HEK293 (cell line): ENCODE data around the gene GNAS.
"Not testable (repeated sequence)": the region's sequence is repeated elsewhere in the genome, so short reads cannot be mapped to it uniquely, and the experiment has no call there.

Source experiments
- CTCF ChIA-PET: fragments of 350-600 bp; formaldehyde crosslinking; extraction: SDS; loops from one replicate; lab custom pipeline; 2021; ENCODE audit warnings: antibody characterized with exemption; lab: Yijun Ruan, JAX
- POLR2A ChIA-PET: fragments of 300-600 bp; formaldehyde crosslinking; extraction: SDS; loops from one replicate; lab custom pipeline; 2020; ENCODE audit warnings: antibody characterized with exemption, inconsistent platforms; lab: Yijun Ruan, JAX
- H3K27ac ChIP-seq: fragments of 200-500 bp; sonication (Bioruptor generic); 2 replicates; pipeline ENCODE4 v1.5.1; 2014; ENCODE audit warnings: low read depth, low read length, control low read depth, inconsistent platforms; ENCODE audit errors: extremely low read depth
- H3K36me3 ChIP-seq, 2 experiments: fragments of 200-500 bp in 1 of 2; sonication (Bioruptor generic) in 1 of 2; 1 replicate in 1 of 2; 2 replicates in 1 of 2; pipeline ENCODE4 v1.5.1; 2014 to 2017; ENCODE audit warnings: inconsistent platforms in 2 of 2, low read length in 2 of 2; ENCODE audit not compliant: control insufficient read depth in 2 of 2, insufficient read depth in 1 of 2
- H3K4me1 ChIP-seq: fragments of 200-500 bp; sonication (Bioruptor generic); 2 replicates; pipeline ENCODE4 v1.5.1; 2014; ENCODE audit warnings: mild to moderate bottlenecking, low read length, inconsistent platforms; ENCODE audit not compliant: control insufficient read depth, insufficient read depth
- H3K4me3 ChIP-seq: 2 replicates; pipeline ENCODE4 v1.5.1; 2011; ENCODE audit warnings: low read depth, mild to moderate bottlenecking, control low read depth, low read length, moderate library complexity
- H3K9me3 ChIP-seq: fragments of 200-500 bp; sonication (Bioruptor generic); 2 replicates; pipeline ENCODE4 v1.5.1; 2014; ENCODE audit warnings: low read depth, low read length, inconsistent platforms; ENCODE audit not compliant: control insufficient read depth, insufficient read depth
- IKZF3 ChIP-seq: fragments of 450-650 bp; IDR thresholded peaks from 2 replicates; pipeline ENCODE4 v1.5.0; 2018; ENCODE audit warnings: missing biosample characterization, mild to moderate bottlenecking, missing genetic modification characterization, moderate library complexity
- MYNN ChIP-seq: fragments of 450-650 bp; formaldehyde crosslinking; IDR thresholded peaks from 2 replicates; pipeline ENCODE4 v1.5.1; 2016; ENCODE audit warnings: missing biosample characterization, missing genetic modification characterization, borderline replicate concordance
- SCRT2 ChIP-seq: fragments of 450-650 bp; formaldehyde crosslinking; IDR thresholded peaks from 2 replicates; pipeline ENCODE4 v1.5.1; 2016; ENCODE audit warnings: missing biosample characterization, missing genetic modification characterization
- ZBTB48 ChIP-seq: fragments of 450-650 bp; formaldehyde crosslinking; IDR thresholded peaks from 2 replicates; pipeline ENCODE4 v1.5.1; 2016; ENCODE audit warnings: missing biosample characterization, missing genetic modification characterization
- ZBTB8A ChIP-seq: fragments of 450-650 bp; formaldehyde crosslinking; IDR thresholded peaks from 2 replicates; pipeline ENCODE4 v1.5.1; 2016; ENCODE audit warnings: missing biosample characterization, missing genetic modification characterization
- ZNF169 ChIP-seq: fragments of 450-650 bp; formaldehyde crosslinking; IDR thresholded peaks from 2 replicates; pipeline ENCODE4 v1.5.1; 2016; ENCODE audit warnings: missing biosample characterization, missing genetic modification characterization
- ZNF184 ChIP-seq: fragments of 450-650 bp; IDR thresholded peaks from 2 replicates; pipeline ENCODE4 v1.5.1; 2018; ENCODE audit warnings: missing biosample characterization, mild to moderate bottlenecking, missing genetic modification characterization
- ZNF214 ChIP-seq: fragments of 450-650 bp; formaldehyde crosslinking; IDR thresholded peaks from 2 replicates; pipeline ENCODE4 v1.5.1; 2017; ENCODE audit warnings: missing biosample characterization, mild to moderate bottlenecking, missing genetic modification characterization, borderline replicate concordance
- ZNF274 ChIP-seq, 2 experiments: fragments of 200-500 bp in 1 of 2; fragments of 450-650 bp in 1 of 2; sonication (Bioruptor generic) in 1 of 2; formaldehyde crosslinking in 1 of 2; IDR thresholded peaks; 2 replicates each; pipeline versions ENCODE4 v1.5.1 to v1.6.1; 2014 to 2016; ENCODE audit warnings: borderline replicate concordance in 1 of 2, inconsistent platforms in 1 of 2, low read length in 1 of 2, missing biosample characterization in 1 of 2, missing genetic modification characterization in 1 of 2
- ZNF449 ChIP-seq: fragments of 450-650 bp; formaldehyde crosslinking; IDR thresholded peaks from 2 replicates; pipeline ENCODE4 v1.5.1; 2017; ENCODE audit warnings: missing biosample characterization, mild to moderate bottlenecking, missing genetic modification characterization, moderate library complexity
- ZNF473 ChIP-seq: fragments of 450-650 bp; formaldehyde crosslinking; IDR thresholded peaks from 2 replicates; pipeline ENCODE4 v1.5.1; 2017; ENCODE audit warnings: missing biosample characterization, missing genetic modification characterization
- ZNF48 ChIP-seq: fragments of 450-650 bp; formaldehyde crosslinking; IDR thresholded peaks from 2 replicates; pipeline ENCODE4 v1.5.1; 2016; ENCODE audit warnings: missing biosample characterization, missing genetic modification characterization
- ZNF521 ChIP-seq: fragments of 450-650 bp; formaldehyde crosslinking; IDR thresholded peaks from 2 replicates; pipeline ENCODE4 v1.5.1; 2017; ENCODE audit warnings: missing biosample characterization, mild to moderate bottlenecking, missing genetic modification characterization
- ZNF530 ChIP-seq: fragments of 450-650 bp; formaldehyde crosslinking; IDR thresholded peaks from 2 replicates; pipeline ENCODE4 v1.5.1; 2016; ENCODE audit warnings: low read depth, missing biosample characterization, missing genetic modification characterization
- ZNF596 ChIP-seq: fragments of 450-650 bp; IDR thresholded peaks from 2 replicates; pipeline ENCODE4 v1.5.0; 2018; ENCODE audit warnings: missing biosample characterization, mild to moderate bottlenecking, missing genetic modification characterization, moderate library complexity
- ZNF610 ChIP-seq: fragments of 450-650 bp; formaldehyde crosslinking; IDR thresholded peaks from 2 replicates; pipeline ENCODE4 v1.5.1; 2016; ENCODE audit warnings: missing biosample characterization, missing genetic modification characterization, borderline replicate concordance
- ZNF843 ChIP-seq: fragments of 450-650 bp; formaldehyde crosslinking; IDR thresholded peaks from 2 replicates; pipeline ENCODE4 v1.5.1; 2016; ENCODE audit warnings: missing biosample characterization, missing genetic modification characterization
- ZSCAN16 ChIP-seq: fragments of 450-650 bp; formaldehyde crosslinking; IDR thresholded peaks from 2 replicates; pipeline ENCODE4 v1.5.1; 2016; ENCODE audit warnings: missing biosample characterization, missing genetic modification characterization
- ZSCAN30 ChIP-seq: fragments of 450-650 bp; IDR thresholded peaks from 2 replicates; pipeline ENCODE4 v1.5.1; 2018; ENCODE audit warnings: missing biosample characterization, mild to moderate bottlenecking, missing genetic modification characterization, moderate library complexity
- ZSCAN4 ChIP-seq: fragments of 450-650 bp; formaldehyde crosslinking; IDR thresholded peaks from 2 replicates; pipeline ENCODE4 v1.5.1; 2017; ENCODE audit warnings: missing biosample characterization, missing genetic modification characterization
- TF ChIP-seq, protein P1 (sequence below): fragments of 450-650 bp; formaldehyde crosslinking; IDR thresholded peaks from 2 replicates; pipeline ENCODE4 v1.5.1; 2016; ENCODE audit warnings: missing biosample characterization, missing genetic modification characterization
- TF ChIP-seq, protein P2 (sequence below): fragments of 450-650 bp; formaldehyde crosslinking; conservative IDR thresholded peaks from 2 replicates; pipeline ENCODE4 v1.5.1; 2016; ENCODE audit warnings: low read depth, missing biosample characterization, missing genetic modification characterization

The GNAS gene

GRCh38 chr20:58944610-58945009 lies 92.1 kb downstream of the GNAS start:
- TF ChIP-seq ZNF48 (tag by site-specific recombination) (no peak), IKZF3 (tag by site-specific recombination) (no peak), ZNF530 (tag by site-specific recombination) (no peak), ZNF274 (IDR thresholded peaks at IDR 0.05; ENCODE audit: low read length) (no peak), ZNF274 (tag by site-specific recombination; IDR thresholded peaks at IDR 0.05; ENCODE audit: borderline replicate concordance) (no peak), MYNN (tag by site-specific recombination) (no peak), SCRT2 (tag by site-specific recombination) (no peak), ZNF214 (tag by site-specific recombination) (no peak), ZNF169 (tag by site-specific recombination) (no peak), ZNF610 (no peak), ZSCAN4 (tag by site-specific recombination) (no peak), ZNF521 (tag by site-specific recombination) (no peak), ZNF843 (tag by site-specific recombination) (no peak), ZNF184 (tag by site-specific recombination) (no peak), ZSCAN16 (tag by site-specific recombination) (no peak), ZBTB48 (tag by site-specific recombination) (no peak), ZNF473 (tag by site-specific recombination) (no peak), ZNF449 (no peak), ZSCAN30 (tag by site-specific recombination) (no peak), ZBTB8A (tag by site-specific recombination) (no peak)
- TF ChIP-seq, protein P1, sequence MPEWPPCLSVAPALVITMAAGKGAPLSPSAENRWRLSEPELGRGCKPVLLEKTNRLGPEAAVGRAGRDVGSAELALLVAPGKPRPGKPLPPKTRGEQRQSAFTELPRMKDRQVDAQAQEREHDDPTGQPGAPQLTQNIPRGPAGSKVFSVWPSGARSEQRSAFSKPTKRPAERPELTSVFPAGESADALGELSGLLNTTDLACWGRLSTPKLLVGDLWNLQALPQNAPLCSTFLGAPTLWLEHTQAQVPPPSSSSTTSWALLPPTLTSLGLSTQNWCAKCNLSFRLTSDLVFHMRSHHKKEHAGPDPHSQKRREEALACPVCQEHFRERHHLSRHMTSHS (tag by site-specific recombination), result no peak
- ChIA-PET POLR2A (no interaction called here), CTCF (no interaction called here)
- Histone ChIP-seq H3K27ac (no peak overlapping the region), H3K4me3 (no peak overlapping the region), H3K4me1 (no peaks in the 10 kb centered on the region), H3K9me3 (no peaks in the 10 kb centered on the region), H3K36me3 (no peaks in the 10 kb centered on the region)

GRCh38 chr20:58945965-58946631 lies 93.6 kb downstream of the GNAS start:
- Histone ChIP-seq H3K9me3 (no peaks in the 10 kb centered on the region), H3K4me3 (no peak overlapping the region), H3K4me1 (no peaks in the 10 kb centered on the region), H3K36me3 (no peaks in the 10 kb centered on the region), H3K27ac (no peak overlapping the region)
- CTCF ChIA-PET, result no interaction called here
- POLR2A ChIA-PET, result no interaction called here
- TF ChIP-seq MYNN (tag by site-specific recombination) (no peak), ZNF596 (no peak), ZBTB48 (tag by site-specific recombination) (no peak), ZSCAN30 (tag by site-specific recombination) (no peak)
- TF ChIP-seq, protein P2, sequence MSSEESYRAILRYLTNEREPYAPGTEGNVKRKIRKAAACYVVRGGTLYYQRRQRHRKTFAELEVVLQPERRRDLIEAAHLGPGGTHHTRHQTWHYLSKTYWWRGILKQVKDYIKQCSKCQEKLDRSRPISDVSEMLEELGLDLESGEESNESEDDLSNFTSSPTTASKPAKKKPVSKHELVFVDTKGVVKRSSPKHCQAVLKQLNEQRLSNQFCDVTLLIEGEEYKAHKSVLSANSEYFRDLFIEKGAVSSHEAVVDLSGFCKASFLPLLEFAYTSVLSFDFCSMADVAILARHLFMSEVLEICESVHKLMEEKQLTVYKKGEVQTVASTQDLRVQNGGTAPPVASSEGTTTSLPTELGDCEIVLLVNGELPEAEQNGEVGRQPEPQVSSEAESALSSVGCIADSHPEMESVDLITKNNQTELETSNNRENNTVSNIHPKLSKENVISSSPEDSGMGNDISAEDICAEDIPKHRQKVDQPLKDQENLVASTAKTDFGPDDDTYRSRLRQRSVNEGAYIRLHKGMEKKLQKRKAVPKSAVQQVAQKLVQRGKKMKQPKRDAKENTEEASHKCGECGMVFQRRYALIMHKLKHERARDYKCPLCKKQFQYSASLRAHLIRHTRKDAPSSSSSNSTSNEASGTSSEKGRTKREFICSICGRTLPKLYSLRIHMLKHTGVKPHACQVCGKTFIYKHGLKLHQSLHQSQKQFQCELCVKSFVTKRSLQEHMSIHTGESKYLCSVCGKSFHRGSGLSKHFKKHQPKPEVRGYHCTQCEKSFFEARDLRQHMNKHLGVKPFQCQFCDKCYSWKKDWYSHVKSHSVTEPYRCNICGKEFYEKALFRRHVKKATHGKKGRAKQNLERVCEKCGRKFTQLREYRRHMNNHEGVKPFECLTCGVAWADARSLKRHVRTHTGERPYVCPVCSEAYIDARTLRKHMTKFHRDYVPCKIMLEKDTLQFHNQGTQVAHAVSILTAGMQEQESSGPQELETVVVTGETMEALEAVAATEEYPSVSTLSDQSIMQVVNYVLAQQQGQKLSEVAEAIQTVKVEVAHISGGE, result no peak

GRCh38 chr20:58947797-58948388 lies 95.4 kb downstream of the GNAS start:
- H3K27ac ChIP-seq, H3K4me1 ChIP-seq, H3K4me3 ChIP-seq, H3K36me3 ChIP-seq, CTCF ChIA-PET, H3K9me3 ChIP-seq, POLR2A ChIA-PET: not testable (repeated sequence)
